ENCODE data around the gene FSTL1. TPM values are rescaled to one million over a fixed set of nuclear protein-coding genes. Genes with fewer than 3 reads are reported as not detected.

FSTL1 gene
- 1 to 10 TPM; 1.1 to 1.9 (median 1.4) TPM for total RNA-seq
- 5.0 TPM for total RNA-seq (2013)

- H3K27ac ChIP-seq (ENCODE audit: low read length), result no peak within 1 kb of the TSS
- peaks cover 4% of the 10 kb centered on the region for H3K4me1 ChIP-seq (ENCODE audit: control insufficient read depth, insufficient read depth, low read length)
- Mint-ChIP-seq H3K36me3 (no peaks in the 10 kb centered on the region), H3K4me3 (peak within 1 kb of the TSS; percentile 80), H3K27ac (no peak within 1 kb of the TSS), H3K27me3 (ENCODE audit: low read depth in 2 of 2) (peaks cover 32 to 44% of the 10 kb centered on the region in 2 donors), H3K4me1 (peaks cover 0 to 6% of the 10 kb centered on the region in 2 donors), H3K9me3 (no peaks in the 10 kb centered on the region)
- no peak for TF ChIP-seq CTCF (IDR thresholded peaks at IDR 0.05)
- intact Hi-C loops (cut with micrococcal nuclease), result no loop called here
- ATAC-seq, result peak in 2 of 3 donors; percentile 17 to 46
- H3K4me3 ChIP-seq (ENCODE audit: low read length), result peak within 1 kb of the TSS; percentile 6
- WGBS (ENCODE audit: insufficient coverage), result under 1% methylated on average over 78 of the region's 78 CpGs
- no peaks in the 10 kb centered on the region for H3K9me3 ChIP-seq (ENCODE audit: control insufficient read depth, insufficient read depth, low read length)
- peak in 1 of 2 donors; percentile 4 for DNase-seq
- peaks cover 21% of the 10 kb centered on the region for H3K27me3 ChIP-seq (ENCODE audit: control insufficient read depth, insufficient read depth, low read length)
- no peaks in the 10 kb centered on the region for H3K36me3 ChIP-seq (ENCODE audit: control insufficient read depth, insufficient read depth, low read length)
Observed at GRCh38 chr3:120450600-120451271, at the start of gene FSTL1. FSTL1 (minus strand) TSS chr3:120450992; CDS start chr3:120450746, 246 bp downstream.

- no peak for TF ChIP-seq CTCF (IDR thresholded peaks at IDR 0.05)
- ATAC-seq (no peak), DNase-seq (no peak)
- Histone ChIP-seq H3K27me3 (ENCODE audit: control insufficient read depth, insufficient read depth, low read length) (no peaks in the 10 kb centered on the region), H3K4me1 (ENCODE audit: control insufficient read depth, insufficient read depth, low read length) (no peaks in the 10 kb centered on the region), H3K36me3 (ENCODE audit: control insufficient read depth, insufficient read depth, low read length) (no peaks in the 10 kb centered on the region), H3K27ac (ENCODE audit: low read length) (no peak overlapping the region), H3K9me3 (ENCODE audit: control insufficient read depth, insufficient read depth, low read length) (peaks cover 13% of the 10 kb centered on the region), H3K4me3 (ENCODE audit: low read length) (no peak overlapping the region)
- intact Hi-C loops (cut with micrococcal nuclease), result no loop called here
- H3K4me1 Mint-ChIP-seq, result no peaks in the 10 kb centered on the region
- H3K36me3 Mint-ChIP-seq, result no peaks in the 10 kb centered on the region
- no peak overlapping the region for H3K4me3 Mint-ChIP-seq
- WGBS (ENCODE audit: insufficient coverage), result 65% methylated on average over 2 of the region's 2 CpGs
- H3K27ac Mint-ChIP-seq, result no peak overlapping the region
- peaks cover 11 to 21% of the 10 kb centered on the region in 2 donors for H3K27me3 Mint-ChIP-seq (ENCODE audit: low read depth in 2 of 2)
- H3K9me3 Mint-ChIP-seq, result peaks cover 2 to 4% of the 10 kb centered on the region in 2 donors
Observed at GRCh38 chr3:120498556-120499346, 48.0 kb upstream of the FSTL1 start.

GRCh38 chr3:120497818-120498217, 47.0 kb upstream of the FSTL1 start:
- TF ChIP-seq CTCF (IDR thresholded peaks at IDR 0.05), result no peak
- H3K36me3 ChIP-seq (ENCODE audit: control insufficient read depth, insufficient read depth, low read length), result no peaks in the 10 kb centered on the region
- no peaks in the 10 kb centered on the region for H3K4me1 Mint-ChIP-seq
- DNase-seq, result no peak
- intact Hi-C loops (cut with micrococcal nuclease), result no loop called here
- H3K27ac Mint-ChIP-seq, result no peak overlapping the region
- H3K9me3 ChIP-seq (ENCODE audit: control insufficient read depth, insufficient read depth, low read length), result peaks cover 13% of the 10 kb centered on the region
- no peak overlapping the region for H3K27ac ChIP-seq (ENCODE audit: low read length)
- H3K4me3 Mint-ChIP-seq, result no peak overlapping the region
- H3K9me3 Mint-ChIP-seq, result peaks cover 2 to 4% of the 10 kb centered on the region in 2 donors
- peaks cover 17 to 28% of the 10 kb centered on the region in 2 donors for H3K27me3 Mint-ChIP-seq (ENCODE audit: low read depth in 2 of 2)
- 91% methylated on average over 1 of the region's 2 CpGs for WGBS (ENCODE audit: insufficient coverage)
- ATAC-seq, result no peak
- no peak overlapping the region for H3K4me3 ChIP-seq (ENCODE audit: low read length)
- no peaks in the 10 kb centered on the region for H3K36me3 Mint-ChIP-seq
- no peaks in the 10 kb centered on the region for H3K27me3 ChIP-seq (ENCODE audit: control insufficient read depth, insufficient read depth, low read length)
- H3K4me1 ChIP-seq (ENCODE audit: control insufficient read depth, insufficient read depth, low read length), result no peaks in the 10 kb centered on the region

Measured in natural killer cell (primary cell).